ENCODE results near the gene CLEC18A.

CLEC18A gene

GRCh38 chr16:69910964-69911363, 40.2 kb upstream of the CLEC18A start (continued):
- TF ChIP-seq SP7 (tag by site-specific recombination; IDR thresholded peaks at IDR 0.05) (no peak), ZNF221 (tag by site-specific recombination; IDR thresholded peaks at IDR 0.05; ENCODE audit: borderline replicate concordance) (no peak), ZNF692 (tag by site-specific recombination; IDR thresholded peaks at IDR 0.05) (no peak), ZNF626 (tag by site-specific recombination; IDR thresholded peaks at IDR 0.05) (no peak)

GRCh38 chr16:69916462-69916861, 34.7 kb upstream of the CLEC18A start:
- ChIA-PET POLR2A (no interaction called here), CTCF (no interaction called here)
- Histone ChIP-seq H3K4me3 (ENCODE audit: low read depth, low read length) (no peak overlapping the region), H3K27ac (ENCODE audit: extremely low read depth, low read depth, low read length) (no peak overlapping the region), H3K9me3 (ENCODE audit: control insufficient read depth, insufficient read depth, low read depth, low read length) (no peaks in the 10 kb centered on the region), H3K36me3 (ENCODE audit: control insufficient read depth in 2 of 2, insufficient read depth in 1 of 2, low read length in 2 of 2) (no peaks in the 10 kb centered on the region), H3K4me1 (ENCODE audit: control insufficient read depth, insufficient read depth, low read length) (no peaks in the 10 kb centered on the region)
- TF ChIP-seq ZSCAN5A (tag by site-specific recombination; IDR thresholded peaks at IDR 0.05) (no peak), ZBTB21 (tag by site-specific recombination; IDR thresholded peaks at IDR 0.05) (no peak), ZNF830 (tag by site-specific recombination; IDR thresholded peaks at IDR 0.05; ENCODE audit: low read depth) (no peak), ZNF645 (tag by site-specific recombination; IDR thresholded peaks at IDR 0.05) (no peak), ZNF114 (tag by site-specific recombination; IDR thresholded peaks at IDR 0.05) (no peak), ZNF785 (tag by site-specific recombination; IDR thresholded peaks at IDR 0.05) (no peak), ZNF274 (IDR thresholded peaks at IDR 0.05; ENCODE audit: low read length) (no peak), ZNF274 (tag by site-specific recombination; IDR thresholded peaks at IDR 0.05; ENCODE audit: borderline replicate concordance) (no peak), GLI4 (tag by site-specific recombination; IDR thresholded peaks at IDR 0.05) (no peak), ZNF501 (tag by site-specific recombination; IDR thresholded peaks at IDR 0.05) (no peak), ATF2 (tag by site-specific recombination; IDR thresholded peaks at IDR 0.05; ENCODE audit: low read depth) (no peak), ZNF223 (tag by site-specific recombination; IDR thresholded peaks at IDR 0.05) (no peak), ZNF621 (tag by site-specific recombination; IDR thresholded peaks at IDR 0.05) (no peak), MEIS1 (CRISPR knock-in tag; IDR thresholded peaks at IDR 0.05; ENCODE audit: borderline replicate concordance) (no peak), ZNF660 (tag by site-specific recombination; IDR thresholded peaks at IDR 0.05) (no peak), ZNF341 (tag by site-specific recombination; IDR thresholded peaks at IDR 0.05; ENCODE audit: low read depth) (no peak), YY1 (tag by site-specific recombination; IDR thresholded peaks at IDR 0.05) (no peak), ZNF529 (tag by site-specific recombination; IDR thresholded peaks at IDR 0.05; ENCODE audit: insufficient replicate concordance) (no peak)

Measured in HEK293 (cell line).